Activated naive CD4-positive, alpha-beta T cell treated with anti-CD3 and anti-CD28 coated beads, Interleukin-2, amount 10 ng/mL, durations not matched to agents 7 days and 5 days (primary cell): Measurements from ENCODE around the gene RARG.

ENCODE experiments used
- CTCF ChIA-PET: fragments of 350-600 bp; sonication (Branson Sonifier 250); formaldehyde crosslinking; loops from one replicate; lab custom pipeline; 2021; ENCODE audit warnings: antibody characterized with exemption; lab: Charles Lee
- DNase-seq: peaks from one replicate; pipeline ENCODE4 v3.0.0-alpha.2; 2020
- H3K27ac Mint-ChIP-seq: one replicate; pipeline ENCODE4 v1.8.0; 2021; ENCODE audit warnings: mild to moderate bottlenecking, moderate library complexity, mixed read lengths
- H3K27me3 Mint-ChIP-seq: one replicate; pipeline ENCODE4 v1.8.0; 2021; ENCODE audit warnings: mild to moderate bottlenecking, mixed read lengths
- H3K36me3 Mint-ChIP-seq: one replicate; pipeline ENCODE4 v1.8.0; 2021; ENCODE audit warnings: mixed read lengths
- H3K4me1 Mint-ChIP-seq: one replicate; pipeline ENCODE4 v1.8.0; 2021; ENCODE audit warnings: mixed read lengths
- H3K4me3 Mint-ChIP-seq: one replicate; pipeline ENCODE4 v1.8.0; 2021; ENCODE audit warnings: mild to moderate bottlenecking, moderate library complexity, mixed read lengths
- H3K9me3 Mint-ChIP-seq: one replicate; pipeline ENCODE4 v1.8.0; 2021; ENCODE audit warnings: mixed read lengths

The RARG gene

GRCh38 chr12:53231921-53232645, at the start of gene RARG:
RARG (minus strand) TSS chr12:53232209; CDS start chr12:53227545, 4,664 bp downstream.
- peak within 1 kb of the TSS; percentile 83 for H3K27ac Mint-ChIP-seq
- H3K4me1 Mint-ChIP-seq: peaks cover 53% of the 10 kb centered on the region
- H3K4me3 Mint-ChIP-seq: peak within 1 kb of the TSS; percentile 80
- CTCF ChIA-PET: interaction anchor here (1.0 kb wide), 1 partner anchor 65 kb away, joined by 3 read pairs; no protein-coding TSS in a partner anchor
- H3K9me3 Mint-ChIP-seq: no peaks in the 10 kb centered on the region
- peaks cover 50% of the 10 kb centered on the region for H3K27me3 Mint-ChIP-seq
- DNase-seq: peak; percentile 76
- peaks cover under 1% of the 10 kb centered on the region for H3K36me3 Mint-ChIP-seq

GRCh38 chr12:53279888-53280498, 48.0 kb upstream of the RARG start:
- DNase-seq: no peak
- H3K27me3 Mint-ChIP-seq: no peaks in the 10 kb centered on the region
- CTCF ChIA-PET: interaction anchor here (0.7 kb wide), 1 partner anchor 10 kb away, joined by 3 read pairs; no protein-coding TSS in a partner anchor
- H3K36me3 Mint-ChIP-seq: peaks cover 66% of the 10 kb centered on the region
- peaks cover 2% of the 10 kb centered on the region for H3K4me1 Mint-ChIP-seq
- no peak overlapping the region for H3K4me3 Mint-ChIP-seq
- H3K27ac Mint-ChIP-seq: no peak overlapping the region
- H3K9me3 Mint-ChIP-seq: no peaks in the 10 kb centered on the region

- CTCF ChIA-PET: interaction anchor here (0.7 to 2.2 kb wide), 4 partner anchors 9 to 28 kb away, joined by 3 to 6 read pairs (median 3); no protein-coding TSS in a partner anchor
- peaks cover 4% of the 10 kb centered on the region for H3K4me1 Mint-ChIP-seq
- DNase-seq: no peak
- H3K4me3 Mint-ChIP-seq: no peak overlapping the region
- H3K27me3 Mint-ChIP-seq: no peaks in the 10 kb centered on the region
- H3K27ac Mint-ChIP-seq: no peak overlapping the region
- H3K9me3 Mint-ChIP-seq: no peaks in the 10 kb centered on the region
- peaks cover 71% of the 10 kb centered on the region for H3K36me3 Mint-ChIP-seq
Observed at GRCh38 chr12:53279283-53279869, 47.4 kb upstream of the RARG start.

- H3K27ac Mint-ChIP-seq: no peak overlapping the region
- peaks cover 7% of the 10 kb centered on the region for H3K4me1 Mint-ChIP-seq
- CTCF ChIA-PET: interaction anchor here (0.7 to 2.2 kb wide), 6 partner anchors 10 to 119 kb away, joined by 3 to 6 read pairs (median 4); partner anchors contain the start of gene ESPL1
- no peaks in the 10 kb centered on the region for H3K9me3 Mint-ChIP-seq
- H3K4me3 Mint-ChIP-seq: no peak overlapping the region
- H3K36me3 Mint-ChIP-seq: peaks cover 64% of the 10 kb centered on the region
- no peak for DNase-seq
- no peaks in the 10 kb centered on the region for H3K27me3 Mint-ChIP-seq
Observed at GRCh38 chr12:53277981-53278380, 46.0 kb upstream of the RARG start.

- CTCF ChIA-PET: no interaction called here
- H3K4me1 Mint-ChIP-seq: peaks cover 16% of the 10 kb centered on the region
- no peak overlapping the region for H3K27ac Mint-ChIP-seq
- peaks cover 62% of the 10 kb centered on the region for H3K36me3 Mint-ChIP-seq
- no peaks in the 10 kb centered on the region for H3K9me3 Mint-ChIP-seq
- no peak for DNase-seq
- H3K27me3 Mint-ChIP-seq: no peaks in the 10 kb centered on the region
- no peak overlapping the region for H3K4me3 Mint-ChIP-seq
Observed at GRCh38 chr12:53276511-53276910, 44.5 kb upstream of the RARG start.

- H3K9me3 Mint-ChIP-seq: no peaks in the 10 kb centered on the region
- CTCF ChIA-PET: interaction anchor here (1.5 to 3.3 kb wide), 2 partner anchors 13 to 61 kb away, joined by 5 to 10 read pairs; no protein-coding TSS in a partner anchor
- no peak overlapping the region for H3K4me3 Mint-ChIP-seq
- no peak for DNase-seq
- no peak overlapping the region for H3K27ac Mint-ChIP-seq
- H3K27me3 Mint-ChIP-seq: no peaks in the 10 kb centered on the region
- peaks cover 34% of the 10 kb centered on the region for H3K4me1 Mint-ChIP-seq
- peaks cover 70% of the 10 kb centered on the region for H3K36me3 Mint-ChIP-seq
Observed at GRCh38 chr12:53274445-53274844, 42.4 kb upstream of the RARG start.

- peak overlapping the region; percentile 93 for H3K27ac Mint-ChIP-seq
- H3K4me3 Mint-ChIP-seq: peak overlapping the region; percentile 99
- H3K36me3 Mint-ChIP-seq: peaks cover 40% of the 10 kb centered on the region
- H3K27me3 Mint-ChIP-seq: no peaks in the 10 kb centered on the region
- CTCF ChIA-PET: interaction anchor here (0.8 to 6.1 kb wide), 13 partner anchors 9 to 110 kb away, joined by 3 to 148 read pairs (median 5); partner anchors contain the start of genes AAAS and PFDN5
- H3K4me1 Mint-ChIP-seq: peaks cover 50% of the 10 kb centered on the region
- no peak for DNase-seq
- H3K9me3 Mint-ChIP-seq: no peaks in the 10 kb centered on the region
Observed at GRCh38 chr12:53268630-53269562, 36.9 kb upstream of the RARG start.

GRCh38 chr12:53267999-53268629, 36.1 kb upstream of the RARG start, which contains the start of gene ESPL1:
ESPL1 (plus strand) TSS chr12:53268299; CDS start chr12:53268767, 468 bp downstream.
- CTCF ChIA-PET: interaction anchor here (0.8 to 6.1 kb wide), 19 partner anchors 10 to 109 kb away, joined by 3 to 148 read pairs (median 5); partner anchors contain the start of genes AAAS and PFDN5
- peak; percentile 87 for DNase-seq
- peaks cover 39% of the 10 kb centered on the region for H3K36me3 Mint-ChIP-seq
- H3K27ac Mint-ChIP-seq: peak within 1 kb of the TSS; percentile 93
- no peaks in the 10 kb centered on the region for H3K27me3 Mint-ChIP-seq
- no peaks in the 10 kb centered on the region for H3K9me3 Mint-ChIP-seq
- H3K4me3 Mint-ChIP-seq: peak within 1 kb of the TSS; percentile 99
- H3K4me1 Mint-ChIP-seq: peaks cover 50% of the 10 kb centered on the region

- peak; percentile 54 for DNase-seq
- CTCF ChIA-PET: interaction anchor here (0.7 to 6.1 kb wide), 19 partner anchors 11 to 201 kb away, joined by 3 to 148 read pairs (median 5); partner anchors contain the start of genes AAAS, MYG1 and PFDN5
- H3K36me3 Mint-ChIP-seq: peaks cover 36% of the 10 kb centered on the region
- peak overlapping the region; percentile 93 for H3K27ac Mint-ChIP-seq
- no peaks in the 10 kb centered on the region for H3K27me3 Mint-ChIP-seq
- no peaks in the 10 kb centered on the region for H3K9me3 Mint-ChIP-seq
- H3K4me1 Mint-ChIP-seq: peaks cover 48% of the 10 kb centered on the region
- peak overlapping the region; percentile 99 for H3K4me3 Mint-ChIP-seq
Observed at GRCh38 chr12:53267306-53267998, 35.4 kb upstream of the RARG start.

GRCh38 chr12:53265783-53266182, 33.8 kb upstream of the RARG start:
- Mint-ChIP-seq H3K4me3 (no peak overlapping the region), H3K27me3 (no peaks in the 10 kb centered on the region), H3K9me3 (no peaks in the 10 kb centered on the region), H3K36me3 (peaks cover 25% of the 10 kb centered on the region), H3K27ac (no peak overlapping the region), H3K4me1 (peaks cover 37% of the 10 kb centered on the region)
- DNase-seq: no peak
- CTCF ChIA-PET: interaction anchor here (1.0 to 6.1 kb wide), 6 partner anchors 14 to 200 kb away, joined by 3 to 148 read pairs (median 4); partner anchors contain the start of gene PFDN5

- Mint-ChIP-seq H3K4me1 (peaks cover 23% of the 10 kb centered on the region), H3K27ac (no peak overlapping the region), H3K4me3 (no peak overlapping the region), H3K36me3 (peaks cover 2% of the 10 kb centered on the region), H3K9me3 (no peaks in the 10 kb centered on the region), H3K27me3 (no peaks in the 10 kb centered on the region)
- no peak for DNase-seq
- CTCF ChIA-PET: interaction anchor here (11.3 kb wide), 1 partner anchor 45 kb away, joined by 250 read pairs; no protein-coding TSS in a partner anchor
Observed at GRCh38 chr12:53259891-53260290, 27.9 kb upstream of the RARG start.
